Fibroblast of skin of left quadriceps (primary cell): ENCODE data around the gene CLCA2.
"Not testable (repeated sequence)": the region's sequence is repeated elsewhere in the genome, so short reads cannot be mapped to it uniquely, and the experiment has no call there.

Experiments used
- DNase-seq, 2 experiments: peaks; one replicate each; pipeline ENCODE4 v3.0.0-alpha.2; 2013; ENCODE audit warnings: low read depth in 2 of 2

Gene CLCA2

DNA sequence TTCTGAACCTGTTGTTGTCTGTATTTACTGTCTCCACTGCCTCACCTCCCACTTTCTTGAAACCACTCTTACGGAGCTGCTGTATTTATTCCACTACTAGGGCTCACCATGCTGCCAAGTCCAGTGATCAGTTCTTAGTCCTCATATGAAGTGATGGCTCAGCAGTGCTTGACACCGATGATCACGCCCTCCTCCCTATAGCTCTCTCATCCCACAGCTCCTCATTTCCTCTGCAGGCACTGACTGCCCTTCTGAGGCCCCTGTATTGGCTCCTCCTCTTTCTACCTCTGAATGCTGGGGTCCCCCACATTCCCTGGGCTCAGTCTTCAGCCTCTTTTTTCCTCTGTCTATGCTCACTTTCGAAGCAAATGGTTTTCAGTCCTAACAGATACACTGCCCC, 48.2 kb downstream of the CLCA2 start:
- DNase-seq, result no peak

GRCh38 chr1:86472767-86473166, 48.8 kb downstream of the CLCA2 start:
- DNase-seq, result no peak

- no peak for DNase-seq
Observed at GRCh38 chr1:86477256-86477655, 53.3 kb downstream of the CLCA2 start.

DNA sequence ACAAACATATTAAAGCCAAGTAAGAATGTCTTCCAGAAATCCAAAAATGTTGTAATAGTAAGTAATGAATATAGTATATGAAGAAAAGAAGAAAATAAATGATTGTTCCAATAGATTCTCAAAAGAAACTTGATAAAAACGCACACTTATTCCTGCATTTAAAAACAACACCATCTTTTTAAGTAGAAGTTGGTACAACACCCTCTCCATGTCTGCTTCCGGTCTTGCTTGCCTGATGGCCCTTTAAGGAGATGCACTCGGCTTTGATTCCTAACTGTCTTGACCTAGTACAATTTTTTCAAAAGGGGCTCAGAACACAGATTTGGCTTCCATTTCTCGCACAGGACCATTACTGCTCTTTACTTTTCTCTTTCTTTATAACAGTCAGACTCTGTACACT, 53.7 kb downstream of the CLCA2 start:
- DNase-seq, result no peak

DNA sequence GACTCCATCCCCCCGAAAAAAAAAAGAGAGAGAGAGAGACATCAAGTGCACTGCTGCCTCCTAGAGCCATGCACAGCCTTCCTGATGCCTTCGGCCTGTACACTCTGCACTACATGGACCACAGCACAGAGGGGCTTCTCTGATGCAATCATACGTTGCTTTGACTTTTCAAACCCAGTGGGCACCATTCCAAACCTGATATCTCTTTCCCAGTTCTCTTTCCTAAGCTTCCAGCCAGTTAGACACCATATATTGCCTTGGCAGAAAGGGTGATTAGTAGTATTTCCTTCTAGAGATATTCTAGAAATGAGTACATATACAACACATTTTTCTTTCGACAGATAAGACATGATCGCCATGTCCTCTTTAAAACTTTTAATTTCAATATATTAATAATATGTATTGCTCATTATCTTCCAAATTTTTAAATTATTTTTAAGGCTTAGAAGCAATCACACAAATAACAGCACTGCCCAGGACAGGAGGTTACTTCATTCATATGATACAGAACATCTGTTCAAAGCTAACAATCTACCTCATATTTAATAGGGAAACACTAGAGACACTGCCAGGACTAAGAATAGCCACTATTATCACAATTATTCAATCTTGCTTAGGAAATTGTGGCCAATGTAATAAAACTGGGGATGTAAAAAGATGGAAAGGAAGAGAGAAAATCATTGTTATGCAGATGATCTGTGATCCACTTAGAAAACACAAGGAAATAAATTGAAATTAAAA, 54.6 kb downstream of the CLCA2 start:
- DNase-seq, result no peak

DNA sequence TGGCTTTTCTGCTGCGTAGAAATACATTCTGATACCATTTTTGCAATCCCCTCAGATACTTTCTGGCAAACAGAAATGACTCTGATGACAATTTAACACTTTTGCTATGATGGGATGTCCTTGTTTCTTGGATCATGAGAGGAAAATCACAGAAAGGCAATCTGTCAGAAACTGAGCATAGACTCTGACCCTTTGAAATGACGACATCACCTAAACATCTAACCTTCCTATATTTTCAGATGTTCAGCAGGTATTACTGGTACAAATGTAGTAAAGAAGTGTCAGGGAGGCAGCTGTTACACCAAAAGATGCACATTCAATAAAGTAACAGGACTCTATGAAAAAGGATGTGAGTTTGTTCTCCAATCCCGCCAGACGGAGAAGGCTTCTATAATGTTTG, 58.0 kb downstream of the CLCA2 start:
- DNase-seq, result no peak

- peak; percentile 97 for DNase-seq
Observed at GRCh38 chr1:86487131-86487810, 63.3 kb downstream of the CLCA2 start.

DNA sequence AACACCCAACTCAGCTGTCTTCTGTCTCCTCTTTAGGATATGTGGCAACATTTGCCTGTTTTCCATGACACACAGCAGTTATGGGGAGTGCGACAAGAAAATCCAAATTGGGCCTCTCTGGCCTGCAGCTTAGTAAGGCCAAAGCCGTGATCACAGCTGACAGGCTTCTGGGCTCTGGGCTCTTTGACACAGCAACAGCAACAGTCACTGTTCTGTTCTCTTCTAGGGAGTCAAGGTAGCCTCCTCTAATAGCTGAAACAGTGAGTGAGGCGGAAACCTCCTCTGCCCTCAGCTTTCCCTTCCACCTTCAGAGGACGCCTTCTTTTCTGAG, 63.8 kb downstream of the CLCA2 start:
- no peak for DNase-seq

- DNase-seq, result no peak
Observed at GRCh38 chr1:86489242-86489878, 65.4 kb downstream of the CLCA2 start.

DNA sequence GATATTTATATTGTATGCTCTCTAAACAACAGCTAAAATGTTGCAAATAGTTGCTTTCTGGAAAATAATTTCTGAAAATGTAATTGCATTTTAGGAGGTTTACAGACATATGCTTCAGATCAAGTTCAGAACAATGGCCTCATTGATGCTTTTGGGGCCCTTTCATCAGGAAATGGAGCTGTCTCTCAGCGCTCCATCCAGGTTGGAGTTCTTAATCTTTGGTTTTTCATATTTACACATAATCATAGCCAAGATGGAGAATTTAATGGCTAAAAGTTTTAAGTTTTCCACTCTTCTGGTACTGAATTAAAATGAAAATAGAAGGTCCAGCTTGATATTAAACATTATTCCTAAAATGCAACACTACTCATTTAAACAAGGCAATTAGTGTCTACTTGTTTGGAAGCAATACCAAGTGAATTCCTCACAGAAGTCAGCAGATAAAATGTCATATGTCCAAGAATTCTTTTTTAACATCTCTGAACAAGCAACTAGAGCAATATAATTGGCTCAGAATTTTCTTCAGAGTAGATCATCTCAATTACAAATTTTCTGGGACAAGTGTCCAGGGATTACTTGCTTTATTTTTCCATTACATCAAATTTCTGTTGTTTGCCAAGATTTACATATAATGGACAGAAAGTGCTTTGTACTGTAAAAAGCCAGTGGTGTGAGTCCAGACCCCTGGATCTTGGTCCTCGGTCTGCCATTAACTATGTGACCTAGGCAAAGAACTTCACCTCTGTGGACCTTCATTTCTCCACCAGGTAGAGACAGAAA, 67.4 kb downstream of the CLCA2 start:
- no peak for DNase-seq

GRCh38 chr1:86498281-86498680, 74.3 kb downstream of the CLCA2 start:
- no peak for DNase-seq

GRCh38 chr1:86499987-86500593, 76.1 kb downstream of the CLCA2 start:
- DNase-seq, result no peak

GRCh38 chr1:86500714-86501113, 76.7 kb downstream of the CLCA2 start:
- DNase-seq, result no peak

- DNase-seq, result not testable (repeated sequence)
Observed at GRCh38 chr1:86502125-86502646, 78.2 kb downstream of the CLCA2 start.

DNA sequence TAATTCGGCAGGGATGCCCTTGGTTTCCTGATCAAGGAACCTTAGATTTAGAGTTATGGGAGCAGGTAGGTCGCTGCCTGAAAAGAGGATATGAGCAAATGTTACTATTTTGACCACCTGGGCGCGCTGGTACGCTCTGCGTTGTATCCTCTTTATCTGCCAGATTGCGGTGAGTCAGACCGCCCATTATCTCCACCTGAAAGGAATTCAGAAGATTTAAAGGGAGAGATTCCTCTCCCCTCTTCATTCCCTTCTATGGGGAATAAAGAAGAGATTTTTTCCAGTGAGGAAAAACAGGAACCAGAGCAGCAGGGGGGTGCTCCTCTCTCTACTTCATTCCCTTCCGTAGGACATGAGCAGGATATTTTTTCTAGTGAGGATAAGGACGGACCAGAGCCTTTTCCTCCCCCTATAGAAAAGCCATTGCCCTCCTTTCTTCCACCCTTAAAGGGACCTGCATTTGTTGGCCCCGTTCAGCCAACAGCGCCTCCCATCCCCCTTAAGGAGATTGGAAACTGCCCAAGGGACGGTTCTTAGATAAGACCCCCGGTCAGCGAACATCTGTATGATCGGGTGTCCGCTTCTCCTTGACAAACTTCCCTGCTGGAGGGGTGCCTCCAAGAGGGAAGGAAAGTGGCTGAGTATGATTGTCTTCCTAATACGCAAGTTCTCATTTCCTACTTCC, 78.9 kb downstream of the CLCA2 start:
- no peak for DNase-seq

DNA sequence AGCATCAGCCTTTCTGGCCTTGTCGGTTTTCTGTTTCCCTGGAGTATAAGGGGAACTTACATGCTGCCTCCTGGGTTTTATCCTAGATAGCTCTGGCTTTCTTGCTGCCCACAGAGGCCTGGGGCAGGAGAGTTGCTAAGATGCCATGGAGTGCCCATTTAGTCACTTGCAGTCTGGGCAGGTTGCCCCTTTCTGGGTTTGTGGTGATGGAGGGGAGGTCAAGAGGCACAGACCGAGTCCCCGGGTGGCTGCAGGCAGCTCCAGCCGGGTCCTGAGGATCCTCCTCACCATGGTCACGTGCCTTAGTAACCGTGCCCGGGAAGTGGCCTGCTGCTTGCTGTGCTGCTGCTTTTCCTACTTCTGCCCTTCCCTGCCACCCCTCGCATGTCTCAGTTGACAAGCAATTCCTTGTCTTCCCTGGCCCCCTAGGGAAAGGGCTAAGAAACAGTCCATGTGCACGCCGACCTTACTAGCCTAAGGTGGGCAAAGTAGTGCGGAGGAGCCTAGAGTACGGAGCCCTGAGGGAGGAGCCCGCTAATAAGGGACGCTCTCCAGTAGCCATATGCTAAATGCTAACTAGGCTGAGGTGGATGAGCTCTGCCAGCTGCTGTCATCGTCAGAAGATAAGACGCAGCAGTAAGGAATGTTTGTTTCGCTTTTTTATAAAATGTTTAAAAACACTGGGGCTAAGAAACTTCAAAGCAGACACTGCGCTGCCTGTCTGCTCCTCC, 79.6 kb downstream of the CLCA2 start:
- DNase-seq, result no peak

GRCh38 chr1:86504137-86504479, 80.1 kb downstream of the CLCA2 start:
- no peak for DNase-seq

GRCh38 chr1:86504895-86505563, 81.1 kb downstream of the CLCA2 start:
- DNase-seq, result peak; percentile 48 to 51

DNA sequence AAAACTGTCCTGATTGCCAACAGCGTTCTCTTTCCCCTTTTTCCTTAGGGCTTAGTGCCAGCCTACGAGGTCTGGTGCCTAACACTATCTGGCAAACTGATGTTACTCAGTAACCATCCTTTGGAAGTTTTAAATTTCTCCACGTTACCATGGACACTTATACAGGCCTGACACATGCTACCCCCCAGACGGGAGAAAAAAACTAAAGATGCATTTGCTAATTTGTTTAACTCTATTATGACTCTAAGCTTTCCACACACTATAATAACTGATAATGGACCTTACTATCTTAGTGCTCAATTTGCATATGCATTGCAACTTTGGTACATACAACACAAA, 81.6 kb downstream of the CLCA2 start:
- DNase-seq, result no peak
